Stimulated activated CD4-positive, alpha-beta T cell treated with anti-CD3 and anti-CD28 coated beads, Interleukin-4, amount 100 ng/mL, for 1 hour (primary cell): ENCODE results near the gene S100A12.

Experiments
- DNase-seq: peaks from one replicate; pipeline ENCODE4 v3.0.0-alpha.2; 2020

The S100A12 gene

GRCh38 chr1:153396461-153396860, 21.0 kb upstream of the S100A12 start:
- no peak for DNase-seq

- DNase-seq: no peak
These were observed 20.4 kb upstream of the S100A12 start for GRCh38 chr1:153395776-153396175.

GRCh38 chr1:153395136-153395685, 19.8 kb upstream of the S100A12 start:
- no peak for DNase-seq

GRCh38 chr1:153394391-153394790, 19.0 kb upstream of the S100A12 start:
- DNase-seq: no peak

- DNase-seq: no peak
These were observed 18.5 kb upstream of the S100A12 start for GRCh38 chr1:153393926-153394325.

GRCh38 chr1:153392822-153393221, 17.4 kb upstream of the S100A12 start:
- DNase-seq: no peak

GRCh38 chr1:153392258-153392657, 16.8 kb upstream of the S100A12 start:
- DNase-seq: no peak

GRCh38 chr1:153390938-153391710, 15.7 kb upstream of the S100A12 start, which contains the start of gene S100A8:
S100A8 (minus strand) TSS chr1:153391073; CDS start chr1:153390535, 538 bp downstream.
- no peak for DNase-seq

- no peak for DNase-seq
These were observed 14.8 kb upstream of the S100A12 start for GRCh38 chr1:153389973-153390879.

- DNase-seq: no peak
These were observed 14.0 kb upstream of the S100A12 start for GRCh38 chr1:153389401-153389800.

GRCh38 chr1:153387785-153388184, 12.4 kb upstream of the S100A12 start:
- no peak for DNase-seq

GRCh38 chr1:153387001-153387400, 11.6 kb upstream of the S100A12 start:
- no peak for DNase-seq

GRCh38 chr1:153386500-153386901, 11.1 kb upstream of the S100A12 start:
- DNase-seq: no peak

GRCh38 chr1:153384958-153385580, 9.6 kb upstream of the S100A12 start:
- DNase-seq: no peak

- DNase-seq: no peak
These were observed 5.3 kb upstream of the S100A12 start for GRCh38 chr1:153380711-153381110.

- no peak for DNase-seq
These were observed 4.2 kb upstream of the S100A12 start for GRCh38 chr1:153379591-153379990.

- no peak for DNase-seq
These were observed 1.4 kb downstream of the S100A12 start for GRCh38 chr1:153374071-153374470.

- no peak for DNase-seq
These were observed 2.9 kb downstream of the S100A12 start for GRCh38 chr1:153372571-153372970.

- DNase-seq: no peak
These were observed 4.2 kb downstream of the S100A12 start for GRCh38 chr1:153371231-153371630.

GRCh38 chr1:153370146-153370545, 5.3 kb downstream of the S100A12 start:
- DNase-seq: no peak

GRCh38 chr1:153368495-153368894, 6.9 kb downstream of the S100A12 start:
- no peak for DNase-seq

GRCh38 chr1:153367090-153367489, 8.3 kb downstream of the S100A12 start:
- no peak for DNase-seq

- no peak for DNase-seq
These were observed 9.2 kb downstream of the S100A12 start for GRCh38 chr1:153366261-153366660.
